Right lobe of liver (tissue), 4 donors: Measurements from ENCODE around the gene ZNF549.

Experiments used
- CTCF ChIP-seq, 4 donors: fragments of 200-600 bp in 3 of 4; fragments of 450-650 bp in 1 of 4; IDR thresholded peaks; one replicate each; pipeline versions ENCODE4 v1.5.1 to v1.8.0; 2016 to 2022; ENCODE audit warnings: antibody characterized with exemption in 4 of 4, mild to moderate bottlenecking in 2 of 4
- POLR2A ChIP-seq: fragments of 450-650 bp; IDR thresholded peaks from one replicate; pipeline ENCODE4 v1.6.1; 2017; ENCODE audit warnings: antibody characterized with exemption, mild to moderate bottlenecking
- donor health status: DM: no; HTN: no; CAD: no.
- donor health status: DM: no; HTN: no; CAD: no.
- donor health status: DM: no; HTN: yes; CAD: no.

- TF ChIP-seq CTCF (IDR thresholded peaks at IDR 0.05) (no peak), POLR2A (peak; percentile 26)
These were observed 32.4 kb downstream of the ZNF549 start, which contains the start of gene ZNF550 for GRCh38 chr19:57559404-57560025.
